SK-N-MC (cell line): ENCODE results near the gene CYP24A1.

Experiments used
- DNase-seq: peaks from one replicate; pipeline ENCODE4 v3.0.0-alpha.2; 2011; ENCODE audit warnings: low read depth, low spot score
- H3K27ac ChIP-seq: fragments of 200-600 bp; sonication (generic); 2 replicates; pipeline ENCODE4 v1.5.1; 2016; ENCODE audit warnings: mixed run types
- H3K36me3 ChIP-seq: fragments of 200-600 bp; sonication (generic); 2 replicates; pipeline ENCODE4 v1.6.1; 2017; ENCODE audit warnings: antibody characterized with exemption, low read length, mixed read lengths; ENCODE audit not compliant: insufficient read depth
- H3K4me3 ChIP-seq: fragments of 200-600 bp; sonication (generic); 2 replicates; pipeline ENCODE4 v1.5.1; 2016
- H3K9ac ChIP-seq: fragments of 200-600 bp; sonication (generic); 2 replicates; pipeline ENCODE4 v1.8.0; 2017; ENCODE audit warnings: mixed run types, mixed read lengths; ENCODE audit not compliant: insufficient read length
- H3K9me3 ChIP-seq: fragments of 200-600 bp; sonication (generic); 2 replicates; pipeline ENCODE4 v1.6.1; 2017; ENCODE audit warnings: low read depth, mild to moderate bottlenecking, antibody characterized with exemption, low read length, moderate library complexity, mixed read lengths
- EZH2 ChIP-seq: fragments of 200-600 bp; sonication (generic); IDR thresholded peaks from one replicate; pipeline ENCODE4 v1.6.1; 2017; ENCODE audit warnings: antibody characterized with exemption
- FOXP2 ChIP-seq: optimal IDR thresholded peaks from 2 replicates; pipeline ENCODE3; 2011; ENCODE audit warnings: mild to moderate bottlenecking, moderate library complexity; ENCODE audit not compliant: insufficient read depth; ENCODE audit errors: extremely low read length, control extremely low read depth
- POLR2AphosphoS5 ChIP-seq: IDR thresholded peaks from 2 replicates; pipeline ENCODE4 v1.6.1; 2012; ENCODE audit warnings: mild to moderate bottlenecking, low read depth, low read length, borderline replicate concordance

CYP24A1 gene

DNA sequence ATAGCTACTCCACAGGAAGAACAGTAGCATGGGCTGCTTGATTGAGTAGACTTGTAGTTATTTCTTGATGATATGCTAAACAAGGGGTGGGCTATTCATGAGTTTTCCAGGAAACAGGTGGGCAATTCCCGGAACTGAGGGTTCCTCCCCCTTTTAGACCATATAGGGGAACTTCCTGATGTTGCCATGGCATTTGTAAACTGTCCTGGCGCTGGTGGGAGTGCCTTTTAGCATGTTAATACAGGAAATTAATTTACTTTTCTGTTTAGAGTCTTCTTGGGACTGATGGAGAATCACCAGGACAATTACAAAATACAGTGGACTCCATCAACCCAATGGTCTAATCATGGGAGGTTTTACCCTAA lies 22.7 kb downstream of the CYP24A1 start:
- Histone ChIP-seq H3K4me3 (no peak overlapping the region), H3K36me3 (no peaks in the 10 kb centered on the region; the same call in 1 of the 2 replicates), H3K9me3 (no peaks in the 10 kb centered on the region), H3K27ac (no peak overlapping the region), H3K9ac (no peak overlapping the region)
- DNase-seq: no peak
- TF ChIP-seq FOXP2: no peak
- TF ChIP-seq POLR2AphosphoS5: no peak
- TF ChIP-seq EZH2: no peak

DNA sequence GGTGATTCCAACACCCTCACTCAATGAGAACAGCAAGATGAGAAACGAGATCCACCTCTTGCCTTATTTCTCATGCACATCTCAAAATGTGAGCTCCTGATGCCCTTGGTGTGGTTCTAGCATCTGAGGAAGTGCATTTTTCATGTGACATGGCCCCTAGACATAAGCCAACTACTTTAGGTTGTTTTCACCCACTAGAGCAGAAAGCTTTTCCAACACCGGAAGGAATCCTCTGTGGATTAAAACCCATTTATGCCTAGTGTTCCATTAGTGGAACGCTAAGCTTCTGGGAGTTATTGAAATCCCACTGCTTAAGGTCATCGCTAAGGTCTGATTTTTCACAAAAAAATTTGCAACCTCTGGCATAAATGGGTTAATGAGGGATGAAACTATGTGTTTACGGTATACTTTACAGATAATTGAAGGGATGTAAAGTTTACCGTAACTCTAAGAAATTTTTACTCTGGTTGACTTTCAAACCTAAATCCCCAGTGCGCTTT lies 24.0 kb downstream of the CYP24A1 start:
- Histone ChIP-seq H3K9ac (no peak overlapping the region), H3K36me3 (no peaks in the 10 kb centered on the region), H3K4me3 (no peak overlapping the region), H3K9me3 (no peaks in the 10 kb centered on the region), H3K27ac (no peak overlapping the region)
- DNase-seq: no peak
- TF ChIP-seq FOXP2 (no peak), EZH2 (no peak), POLR2AphosphoS5 (no peak)

DNA sequence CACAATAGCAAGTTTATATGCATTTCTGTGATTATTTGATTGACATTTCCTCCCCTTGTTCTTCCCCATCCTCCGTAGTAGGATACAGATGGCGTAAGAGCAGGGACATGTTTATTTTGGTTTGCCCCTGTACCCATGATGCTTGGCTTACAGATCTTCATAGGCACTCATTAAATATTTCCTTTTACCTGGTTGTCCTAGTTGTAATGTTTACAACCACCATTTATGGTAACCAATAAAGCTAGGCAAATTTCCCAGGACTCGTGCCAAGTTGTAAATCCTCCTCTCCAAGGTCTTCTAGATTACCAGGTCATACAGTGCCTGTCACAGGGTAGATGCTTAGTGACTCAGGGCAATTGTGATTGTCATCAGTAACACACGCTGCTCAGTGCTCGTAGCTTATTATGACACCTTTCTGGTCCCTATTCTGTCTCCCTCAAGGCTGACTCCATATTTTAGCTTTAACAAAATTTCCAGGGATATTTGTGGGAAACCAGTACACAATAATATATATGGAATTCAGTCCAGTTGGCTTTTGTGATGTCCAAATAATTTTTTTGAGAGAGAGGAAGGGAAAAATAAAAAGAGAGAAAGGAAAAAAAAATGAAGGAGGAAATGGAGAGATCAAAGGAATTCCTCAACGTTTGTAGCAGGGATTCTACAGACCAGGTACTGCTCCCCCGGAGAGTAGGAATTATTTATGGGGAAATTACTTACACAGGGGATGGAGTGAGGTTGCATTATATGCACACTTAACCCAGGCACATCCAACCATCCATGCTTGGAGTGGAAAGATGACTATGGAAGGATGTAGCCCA lies 24.6 kb downstream of the CYP24A1 start:
- Histone ChIP-seq H3K4me3 (no peak overlapping the region), H3K9ac (no peak overlapping the region), H3K9me3 (no peaks in the 10 kb centered on the region), H3K27ac (no peak overlapping the region), H3K36me3 (no peaks in the 10 kb centered on the region)
- DNase-seq: no peak
- no peak for TF ChIP-seq FOXP2
- no peak for TF ChIP-seq POLR2AphosphoS5
- no peak for TF ChIP-seq EZH2

DNA sequence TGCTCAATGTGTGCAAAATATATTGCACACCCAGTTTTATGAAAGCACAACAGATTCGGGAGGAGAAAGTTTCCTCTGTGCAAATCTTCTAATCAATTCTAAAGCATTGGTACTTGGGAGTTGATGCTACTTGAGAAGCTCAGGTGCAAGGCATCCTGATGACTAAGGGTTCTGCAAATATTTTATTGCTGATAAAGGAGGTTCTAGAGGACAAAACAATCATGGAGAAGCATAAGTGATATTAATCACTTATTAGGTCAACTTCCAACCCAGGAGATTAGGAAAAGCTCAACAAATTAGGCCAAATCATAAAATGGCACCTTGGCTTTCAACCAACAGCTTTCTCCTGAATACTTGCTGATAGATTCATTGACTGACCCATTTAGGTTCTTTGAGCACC lies 27.1 kb downstream of the CYP24A1 start:
- Histone ChIP-seq H3K9me3 (no peaks in the 10 kb centered on the region), H3K4me3 (no peak overlapping the region), H3K36me3 (no peaks in the 10 kb centered on the region), H3K27ac (no peak overlapping the region), H3K9ac (no peak overlapping the region)
- TF ChIP-seq EZH2 (no peak), FOXP2 (no peak), POLR2AphosphoS5 (no peak)
- no peak for DNase-seq

DNA sequence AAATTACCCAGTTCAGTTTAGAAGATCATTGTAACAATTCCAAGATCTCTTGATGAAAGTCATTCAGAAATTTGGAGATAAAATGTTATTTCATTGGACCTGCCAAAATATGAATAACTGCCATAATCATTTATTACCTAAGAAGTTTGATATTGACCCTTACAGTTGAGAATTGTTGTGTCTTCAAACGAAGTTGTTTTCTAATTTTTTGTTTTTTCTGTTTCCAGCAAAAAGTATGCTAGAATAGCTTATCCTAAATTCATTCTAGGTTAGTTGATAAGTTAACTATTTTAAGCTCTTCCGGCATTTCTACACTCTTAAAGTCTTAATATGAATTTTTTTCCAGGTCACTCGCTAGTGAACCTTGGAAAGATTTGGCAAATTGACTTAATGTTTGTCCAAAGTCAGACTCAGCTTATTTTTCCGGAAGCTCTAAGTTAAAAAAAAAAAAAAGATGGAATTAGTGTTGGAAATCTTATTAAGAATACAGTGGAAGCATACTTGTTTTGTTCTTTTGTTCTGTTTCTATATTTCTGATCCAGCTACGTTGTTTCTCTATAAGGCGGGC lies 28.9 kb downstream of the CYP24A1 start:
- TF ChIP-seq EZH2: no peak
- DNase-seq: no peak
- no peaks in the 10 kb centered on the region for H3K36me3 ChIP-seq

DNA sequence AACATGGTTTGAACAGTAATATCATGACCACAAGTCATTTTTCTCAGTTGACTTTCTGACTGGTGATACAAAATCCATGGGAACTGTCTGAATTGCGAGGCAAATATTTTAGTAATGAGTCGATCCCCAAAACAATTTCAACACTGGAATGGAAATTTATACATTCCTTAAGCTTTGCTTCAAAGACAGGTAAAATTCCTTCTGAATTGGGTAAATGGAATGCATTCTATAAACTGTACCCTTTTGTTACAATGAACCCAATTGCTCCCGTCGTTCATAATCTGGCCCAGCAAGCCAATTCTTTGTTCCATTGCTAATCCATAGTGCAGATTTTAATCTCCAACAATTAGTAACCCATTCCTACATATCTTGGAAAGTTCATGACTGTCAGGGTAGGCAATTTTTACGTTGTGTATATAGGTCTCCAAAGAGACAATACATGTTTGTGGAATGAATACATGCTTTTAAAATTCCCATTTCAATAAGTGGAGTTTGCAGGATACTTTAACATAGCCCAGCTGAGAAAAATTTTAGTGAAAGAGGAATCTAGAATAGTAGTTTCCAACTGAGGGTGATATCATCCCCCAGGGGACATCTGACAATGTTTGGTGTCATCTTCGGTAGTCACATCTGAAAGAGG lies 32.7 kb downstream of the CYP24A1 start:
- Histone ChIP-seq H3K9me3 (no peaks in the 10 kb centered on the region), H3K9ac (no peak overlapping the region), H3K27ac (no peak overlapping the region), H3K36me3 (no peaks in the 10 kb centered on the region), H3K4me3 (no peak overlapping the region)
- TF ChIP-seq EZH2: no peak
- no peak for TF ChIP-seq POLR2AphosphoS5
- TF ChIP-seq FOXP2: no peak
- no peak for DNase-seq

More for the DNA sequence above, 28.9 kb downstream of the CYP24A1 start:
- Histone ChIP-seq H3K4me3 (no peak overlapping the region), H3K9me3 (no peaks in the 10 kb centered on the region), H3K9ac (no peak overlapping the region), H3K27ac (no peak overlapping the region)

DNA sequence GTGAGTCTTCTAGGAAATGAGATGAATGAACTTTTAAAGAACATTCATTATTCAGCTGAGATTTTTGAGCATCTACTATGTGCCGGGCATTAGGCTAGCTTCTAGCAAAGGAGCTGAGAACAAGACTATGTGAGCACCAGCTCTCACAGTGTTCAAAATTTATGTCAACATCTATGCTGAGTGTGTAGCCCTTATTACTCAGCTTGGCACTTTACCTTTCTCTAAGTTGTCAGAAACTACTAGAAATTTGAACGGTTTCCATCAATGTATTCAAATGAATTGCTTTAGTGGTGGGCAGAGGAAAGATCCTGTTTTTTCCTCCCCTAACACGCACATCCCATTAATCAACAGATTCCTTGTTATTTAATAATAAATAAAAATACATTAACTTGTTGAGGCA lies 33.3 kb downstream of the CYP24A1 start:
- Histone ChIP-seq H3K9ac (no peak overlapping the region), H3K4me3 (no peak overlapping the region), H3K36me3 (no peaks in the 10 kb centered on the region), H3K9me3 (no peaks in the 10 kb centered on the region), H3K27ac (no peak overlapping the region)
- TF ChIP-seq FOXP2 (no peak), EZH2 (no peak), POLR2AphosphoS5 (no peak)
- DNase-seq: no peak

DNA sequence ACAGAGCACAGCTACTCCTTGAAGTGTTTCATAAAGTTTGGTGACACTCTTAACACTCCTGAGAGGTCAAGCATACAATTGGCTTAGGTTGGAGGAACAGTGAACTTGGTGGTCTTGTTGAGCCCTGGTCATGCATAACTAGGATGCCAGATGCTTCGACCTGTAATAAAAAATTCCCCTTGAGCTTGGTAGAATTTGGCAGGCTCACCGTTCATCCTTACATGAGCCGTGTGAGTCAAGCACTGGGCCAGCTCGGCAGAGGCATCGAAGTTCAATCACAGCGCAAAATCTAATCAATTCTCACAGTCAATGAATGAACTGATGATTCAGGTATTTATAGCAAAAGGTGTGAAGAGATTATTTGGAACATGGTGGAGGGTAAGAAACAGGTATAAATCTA lies 33.7 kb downstream of the CYP24A1 start:
- no peak for DNase-seq
- Histone ChIP-seq H3K9ac (no peak overlapping the region), H3K4me3 (no peak overlapping the region), H3K9me3 (no peaks in the 10 kb centered on the region), H3K27ac (no peak overlapping the region), H3K36me3 (no peaks in the 10 kb centered on the region)
- TF ChIP-seq FOXP2 (no peak), POLR2AphosphoS5 (no peak)
